RWPE2 (cell line): ENCODE measurements around the gene CDH26.
"Not testable (repeated sequence)": the region's sequence is repeated elsewhere in the genome, so short reads cannot be mapped to it uniquely, and the experiment has no call there.

Experiments used
- ATAC-seq: fragments of 200-7000 bp; cut with Tn5 transposase; 3 replicates; pipeline ENCODE4 v1.9.1; 2021; ENCODE audit warnings: low read depth
- DNase-seq: peaks from one replicate; pipeline ENCODE4 v3.0.0-alpha.2; 2020; ENCODE audit warnings: low spot score
- H3K27ac ChIP-seq: fragments of 450-650 bp; 2 replicates; pipeline ENCODE4 v1.5.1; 2017; ENCODE audit warnings: mild to moderate bottlenecking; ENCODE audit not compliant: poor library complexity, severe bottlenecking
- H3K27me3 ChIP-seq: fragments of 250-450 bp; sonication (Bioruptor Pico); 2 replicates; pipeline ENCODE4 v1.5.1; 2021; ENCODE audit warnings: mild to moderate bottlenecking, moderate library complexity; ENCODE audit not compliant: insufficient read depth, poor library complexity, severe bottlenecking
- H3K36me3 ChIP-seq: fragments of 250-450 bp; sonication (Bioruptor Pico); 2 replicates; pipeline ENCODE4 v1.5.1; 2020; ENCODE audit warnings: low read depth, mild to moderate bottlenecking, moderate library complexity
- H3K4me1 ChIP-seq: fragments of 250-450 bp; sonication (Bioruptor Pico); 2 replicates; pipeline ENCODE4 v1.5.1; 2021; ENCODE audit warnings: mild to moderate bottlenecking, moderate library complexity; ENCODE audit not compliant: insufficient read depth, poor library complexity, severe bottlenecking
- H3K4me3 ChIP-seq: fragments of 250-450 bp; sonication (Bioruptor Pico); 2 replicates; pipeline ENCODE4 v1.5.1; 2021; ENCODE audit warnings: mild to moderate bottlenecking, moderate library complexity; ENCODE audit not compliant: severe bottlenecking
- H3K9me3 ChIP-seq: fragments of 250-450 bp; sonication (Bioruptor Pico); 2 replicates; pipeline ENCODE4 v1.5.1; 2021; ENCODE audit warnings: mild to moderate bottlenecking, moderate library complexity; ENCODE audit not compliant: severe bottlenecking
- CTCF ChIP-seq: fragments of 450-650 bp; IDR thresholded peaks from one replicate; pipeline ENCODE4 v1.5.1; 2017; ENCODE audit warnings: mild to moderate bottlenecking, moderate library complexity; ENCODE audit not compliant: poor library complexity, severe bottlenecking

Gene CDH26

DNA sequence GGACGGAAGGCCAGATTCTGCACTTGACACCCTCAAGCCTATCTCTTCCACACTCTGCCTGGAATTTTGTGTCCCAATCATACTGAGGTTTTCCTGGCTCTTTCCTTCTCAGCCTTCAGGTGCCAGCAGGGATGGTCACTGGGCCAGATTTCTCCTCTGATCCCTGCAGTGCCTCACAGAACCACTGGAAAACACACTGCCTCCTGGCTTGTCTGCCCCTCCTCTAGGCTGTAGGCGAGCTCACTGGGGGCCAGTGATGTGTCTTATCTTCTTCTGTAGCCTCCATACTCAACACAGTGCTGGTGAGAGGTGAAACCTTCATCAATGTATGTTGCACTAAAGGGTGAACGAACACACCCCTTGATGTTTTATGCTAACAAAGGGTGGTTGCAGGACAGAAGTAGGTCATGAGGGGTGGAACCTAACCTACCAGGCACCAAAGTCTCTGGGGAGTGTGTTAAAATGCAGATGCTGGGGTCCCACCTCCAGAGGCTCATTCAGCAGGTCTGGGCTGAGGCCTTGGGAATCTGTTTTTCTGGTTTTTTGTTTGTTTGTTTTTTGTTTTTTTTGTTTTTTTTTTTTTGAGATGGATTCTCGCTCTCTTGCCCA lies 80.3 kb downstream of the CDH26 start:
- TF ChIP-seq CTCF: no peak
- DNase-seq (peak; percentile 62), ATAC-seq (0 out of 3 replicates have a peak, but pooled peaks have one; percentile 5)
- H3K27me3 ChIP-seq: no peaks in the 10 kb centered on the region
- H3K27ac ChIP-seq: no peak overlapping the region
- H3K4me1 ChIP-seq: peaks cover 25% of the 10 kb centered on the region
- no peaks in the 10 kb centered on the region for H3K36me3 ChIP-seq
- no peak overlapping the region for H3K4me3 ChIP-seq
- H3K9me3 ChIP-seq: no peaks in the 10 kb centered on the region

GRCh38 chr20:60039526-60039925 lies 81.3 kb downstream of the CDH26 start:
- peak; percentile 64 for DNase-seq
- no peak for ATAC-seq
- no peak for TF ChIP-seq CTCF
- Histone ChIP-seq H3K4me3 (no peak overlapping the region), H3K36me3 (no peaks in the 10 kb centered on the region), H3K4me1 (peaks cover 25% of the 10 kb centered on the region), H3K9me3 (no peaks in the 10 kb centered on the region), H3K27ac (peak overlapping the region; percentile 97), H3K27me3 (no peaks in the 10 kb centered on the region)

GRCh38 chr20:60040471-60041162 lies 82.4 kb downstream of the CDH26 start:
- ATAC-seq (no peak), DNase-seq (peak; percentile 68)
- Histone ChIP-seq H3K27ac (peak overlapping the region; percentile 97), H3K27me3 (no peaks in the 10 kb centered on the region), H3K36me3 (no peaks in the 10 kb centered on the region), H3K4me1 (peaks cover 25% of the 10 kb centered on the region), H3K4me3 (no peak overlapping the region), H3K9me3 (no peaks in the 10 kb centered on the region)
- TF ChIP-seq CTCF: no peak

DNA sequence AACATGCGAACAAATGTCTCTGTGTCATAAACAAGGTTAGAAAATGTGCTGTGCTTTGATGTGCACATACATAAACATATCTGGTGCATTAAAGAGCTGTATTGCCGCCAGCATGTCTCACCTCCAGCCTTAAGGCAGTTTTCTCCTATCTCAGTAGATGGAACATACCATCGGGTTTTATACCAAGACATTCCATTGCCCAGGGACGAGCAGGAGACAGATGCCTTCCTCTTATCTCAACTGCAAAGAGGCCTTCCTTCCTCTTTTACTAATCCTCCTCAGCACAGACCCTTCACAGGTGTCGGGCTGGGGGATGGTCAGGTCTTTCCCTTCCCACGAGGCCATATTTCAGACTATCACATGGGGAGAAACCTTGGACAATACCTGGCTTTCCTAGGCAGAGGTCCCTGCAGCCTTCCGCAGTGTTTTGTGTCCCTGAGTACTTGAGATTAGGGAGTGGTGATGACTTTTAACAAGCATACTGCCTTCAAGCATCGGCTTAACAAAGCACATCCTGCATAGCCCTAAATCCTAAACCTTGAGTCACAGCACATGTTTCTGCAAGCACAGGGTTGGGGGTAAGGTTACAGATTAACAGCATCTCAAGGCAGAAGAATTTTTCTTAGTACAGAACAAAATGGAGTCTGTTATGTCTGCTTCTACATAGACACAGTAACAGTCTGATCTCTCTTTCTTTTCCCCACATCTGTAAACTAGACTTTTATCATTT lies 83.4 kb downstream of the CDH26 start:
- peaks cover 31% of the 10 kb centered on the region for H3K4me1 ChIP-seq
- H3K36me3 ChIP-seq, H3K27me3 ChIP-seq, H3K9me3 ChIP-seq, H3K4me3 ChIP-seq: not testable (repeated sequence)
- DNase-seq (peak; percentile 91), ATAC-seq (peak; percentile 83)
- peak; percentile 32 for TF ChIP-seq CTCF
- H3K27ac ChIP-seq: peak overlapping the region; percentile 97

DNA sequence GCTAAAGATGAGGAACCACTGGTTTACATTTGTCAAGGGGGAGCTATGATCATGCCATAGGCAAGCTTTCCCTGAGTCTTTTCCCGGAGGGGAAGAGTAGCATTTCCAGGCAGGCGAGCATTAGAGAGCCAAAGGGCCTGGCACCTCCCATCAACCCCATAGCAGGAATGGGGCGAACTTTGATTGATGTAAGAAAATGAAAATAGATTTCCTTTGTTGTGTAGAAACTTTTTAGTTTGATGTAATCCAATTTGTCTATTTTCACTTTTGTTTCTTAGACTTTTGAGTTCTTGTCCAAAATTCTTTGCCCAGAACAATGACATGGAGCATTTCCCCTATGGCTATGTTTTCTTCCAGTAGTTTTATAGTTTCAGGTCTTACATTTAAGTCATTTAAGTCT lies 85.2 kb downstream of the CDH26 start:
- H3K36me3 ChIP-seq: no peaks in the 10 kb centered on the region
- DNase-seq (no peak), ATAC-seq (no peak)
- no peak for TF ChIP-seq CTCF
- H3K4me1 ChIP-seq: peaks cover 31% of the 10 kb centered on the region
- no peaks in the 10 kb centered on the region for H3K27me3 ChIP-seq
- H3K4me3 ChIP-seq: no peak overlapping the region
- H3K27ac ChIP-seq: peak overlapping the region; percentile 97
- H3K9me3 ChIP-seq: no peaks in the 10 kb centered on the region
